ENCODE data around the gene GGNBP2.

GRCh38 chr17:36524428-36524876 is 20.3 kb upstream of the GGNBP2 start:
- TF ChIP-seq, protein P1, sequence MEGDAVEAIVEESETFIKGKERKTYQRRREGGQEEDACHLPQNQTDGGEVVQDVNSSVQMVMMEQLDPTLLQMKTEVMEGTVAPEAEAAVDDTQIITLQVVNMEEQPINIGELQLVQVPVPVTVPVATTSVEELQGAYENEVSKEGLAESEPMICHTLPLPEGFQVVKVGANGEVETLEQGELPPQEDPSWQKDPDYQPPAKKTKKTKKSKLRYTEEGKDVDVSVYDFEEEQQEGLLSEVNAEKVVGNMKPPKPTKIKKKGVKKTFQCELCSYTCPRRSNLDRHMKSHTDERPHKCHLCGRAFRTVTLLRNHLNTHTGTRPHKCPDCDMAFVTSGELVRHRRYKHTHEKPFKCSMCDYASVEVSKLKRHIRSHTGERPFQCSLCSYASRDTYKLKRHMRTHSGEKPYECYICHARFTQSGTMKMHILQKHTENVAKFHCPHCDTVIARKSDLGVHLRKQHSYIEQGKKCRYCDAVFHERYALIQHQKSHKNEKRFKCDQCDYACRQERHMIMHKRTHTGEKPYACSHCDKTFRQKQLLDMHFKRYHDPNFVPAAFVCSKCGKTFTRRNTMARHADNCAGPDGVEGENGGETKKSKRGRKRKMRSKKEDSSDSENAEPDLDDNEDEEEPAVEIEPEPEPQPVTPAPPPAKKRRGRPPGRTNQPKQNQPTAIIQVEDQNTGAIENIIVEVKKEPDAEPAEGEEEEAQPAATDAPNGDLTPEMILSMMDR (IDR thresholded peaks at IDR 0.05): no peak
- TF ChIP-seq YY1 (IDR thresholded peaks at IDR 0.05; ENCODE audit: low read depth) (no peak), EZH2phosphoT487 (IDR thresholded peaks at IDR 0.05; ENCODE audit: borderline replicate concordance, low read depth) (no peak), POLR2AphosphoS5 (IDR thresholded peaks at IDR 0.05; ENCODE audit: low read depth, low read length) (no peak), FOXM1 (IDR thresholded peaks at IDR 0.05; ENCODE audit: low read depth) (no peak)
